GM11168 (cell line): ENCODE data around the gene SRSF11.
"Not testable (repeated sequence)": the region's sequence is repeated elsewhere in the genome, so short reads cannot be mapped to it uniquely, and the experiment has no call there.

Experiments used
- in situ Hi-C: fragments of 300-500 bp; cut with MboI; formaldehyde crosslinking; loops from one replicate; pipeline ENCODE4 v1.12.0; 2022; ENCODE audit warnings: low sequenced_read_pairs; ENCODE audit not compliant: unreplicated experiment

The SRSF11 gene, protein sequence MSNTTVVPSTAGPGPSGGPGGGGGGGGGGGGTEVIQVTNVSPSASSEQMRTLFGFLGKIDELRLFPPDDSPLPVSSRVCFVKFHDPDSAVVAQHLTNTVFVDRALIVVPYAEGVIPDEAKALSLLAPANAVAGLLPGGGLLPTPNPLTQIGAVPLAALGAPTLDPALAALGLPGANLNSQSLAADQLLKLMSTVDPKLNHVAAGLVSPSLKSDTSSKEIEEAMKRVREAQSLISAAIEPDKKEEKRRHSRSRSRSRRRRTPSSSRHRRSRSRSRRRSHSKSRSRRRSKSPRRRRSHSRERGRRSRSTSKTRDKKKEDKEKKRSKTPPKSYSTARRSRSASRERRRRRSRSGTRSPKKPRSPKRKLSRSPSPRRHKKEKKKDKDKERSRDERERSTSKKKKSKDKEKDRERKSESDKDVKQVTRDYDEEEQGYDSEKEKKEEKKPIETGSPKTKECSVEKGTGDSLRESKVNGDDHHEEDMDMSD

DNA sequence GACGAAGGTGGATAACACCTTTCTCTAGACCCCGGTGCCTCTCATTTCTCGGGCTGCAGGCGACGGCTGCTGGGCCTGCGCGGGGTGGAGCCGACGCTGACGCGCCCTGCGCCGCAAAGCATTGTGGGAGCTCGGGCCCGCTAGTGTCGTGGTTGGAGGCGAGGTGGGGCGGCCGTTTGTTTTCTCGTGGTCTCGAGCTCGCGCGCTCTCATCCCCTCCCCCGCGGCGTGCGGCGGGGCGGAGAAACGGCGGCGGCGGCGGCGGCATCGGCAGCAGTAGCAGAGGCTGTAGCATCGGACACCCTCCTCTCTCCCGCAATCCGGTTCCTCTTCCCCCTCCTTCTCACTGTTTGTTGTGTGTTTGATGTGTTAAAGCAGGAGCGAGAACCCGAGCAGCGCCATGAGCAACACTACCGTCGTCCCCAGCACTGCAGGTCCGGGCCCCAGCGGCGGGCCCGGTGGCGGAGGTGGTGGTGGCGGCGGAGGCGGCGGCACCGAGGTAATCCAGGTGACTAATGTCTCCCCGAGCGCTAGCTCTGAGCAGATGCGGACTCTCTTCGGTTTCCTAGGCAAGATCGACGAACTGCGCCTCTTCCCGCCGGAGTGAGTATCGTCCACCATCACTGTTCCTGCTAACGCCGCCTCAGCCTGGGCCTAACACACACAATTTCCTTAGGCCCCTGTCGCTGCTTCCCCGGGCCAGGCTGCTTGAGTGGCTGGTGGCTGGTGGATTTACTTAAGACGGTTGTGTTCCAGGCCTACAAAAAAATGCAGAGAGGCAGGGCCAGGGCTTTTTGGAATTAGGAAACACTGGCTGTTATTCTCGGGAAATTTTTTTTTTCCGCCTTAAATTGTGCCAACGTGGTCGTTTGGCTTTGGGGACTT lies at the start of gene SRSF11:
TSS of gene SRSF11 (plus strand) at position 143 of the 884 bp plus-strand sequence. CDS start at position 400, 257 bp downstream.
- in situ Hi-C loops = no loop called here

DNA sequence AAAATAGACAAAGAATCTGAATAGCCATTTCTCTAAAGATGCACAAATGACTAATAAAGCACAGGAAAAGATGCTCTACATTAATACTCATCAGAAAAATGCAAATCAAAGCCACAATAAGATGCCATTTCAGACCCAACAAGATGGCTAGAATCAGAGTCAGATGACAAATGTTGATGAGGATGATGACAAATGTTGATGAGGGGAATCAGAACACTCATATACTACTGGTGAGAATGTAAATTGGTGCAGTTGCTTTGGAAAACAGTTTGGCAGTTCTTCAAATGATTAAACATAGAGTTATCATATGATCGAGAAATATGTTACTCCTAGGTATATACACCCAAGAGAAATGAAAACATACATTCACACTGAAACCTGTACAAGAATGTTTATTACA lies 49.7 kb upstream of the SRSF11 start:
- in situ Hi-C loops = no loop called here

DNA sequence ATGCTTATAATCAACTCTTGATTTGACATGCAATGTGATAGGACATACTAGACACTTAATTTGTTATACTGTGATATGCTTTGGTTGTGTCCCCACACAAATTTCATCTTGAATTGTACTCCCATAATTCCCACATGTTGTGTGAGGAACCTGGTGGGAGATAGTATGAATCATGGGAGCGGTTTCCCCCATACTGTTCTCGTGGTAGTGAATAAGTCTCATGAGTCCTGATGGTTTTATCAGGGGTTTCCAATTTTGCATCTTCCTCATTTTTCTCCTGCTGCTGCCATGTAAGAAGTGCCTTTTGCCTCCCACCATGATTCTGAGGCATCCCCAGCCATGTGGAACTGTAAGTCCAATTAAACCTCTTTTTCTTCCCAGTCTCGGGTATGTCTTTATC lies 36.0 kb upstream of the SRSF11 start:
- in situ Hi-C loops = not testable (repeated sequence)

DNA sequence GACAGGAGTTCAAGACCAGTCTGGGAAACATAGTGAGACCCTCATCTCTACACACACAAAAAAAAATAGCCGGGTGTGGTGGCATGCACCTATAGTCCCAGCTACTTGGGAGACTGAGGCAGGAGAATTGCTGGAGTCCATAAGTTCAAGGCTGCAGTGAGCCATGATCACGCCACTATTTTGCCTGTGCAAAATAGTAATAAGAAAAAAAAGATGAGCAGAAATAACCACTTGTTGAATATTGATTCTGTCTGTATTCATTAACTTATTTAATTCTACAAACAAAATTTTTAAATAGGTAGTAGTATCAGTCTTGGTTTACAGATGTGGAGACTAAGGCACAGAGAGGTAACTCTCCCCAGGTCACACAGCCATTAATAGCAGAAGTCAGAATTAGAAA lies 32.7 kb upstream of the SRSF11 start:
- in situ Hi-C loops = no loop called here

DNA sequence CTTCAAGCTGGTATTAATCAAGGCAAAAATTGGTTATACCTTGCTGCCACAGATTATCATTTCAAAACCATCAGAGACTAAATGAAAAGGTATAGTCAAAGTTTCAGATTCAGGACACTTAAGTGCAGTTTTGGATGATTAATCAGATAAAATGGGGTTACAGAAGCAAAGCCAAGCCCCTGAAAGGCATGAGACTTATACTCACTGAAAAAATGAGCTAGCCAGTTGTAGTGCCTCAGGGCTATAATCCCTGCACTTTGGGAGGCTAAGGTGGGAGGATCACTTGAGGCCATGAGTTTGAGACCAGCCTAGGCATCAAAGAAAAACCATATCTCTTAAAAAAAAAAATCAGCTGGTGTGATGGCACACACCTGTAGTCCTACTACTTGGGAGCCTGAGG lies 31.0 kb upstream of the SRSF11 start:
- in situ Hi-C loops = no loop called here

DNA sequence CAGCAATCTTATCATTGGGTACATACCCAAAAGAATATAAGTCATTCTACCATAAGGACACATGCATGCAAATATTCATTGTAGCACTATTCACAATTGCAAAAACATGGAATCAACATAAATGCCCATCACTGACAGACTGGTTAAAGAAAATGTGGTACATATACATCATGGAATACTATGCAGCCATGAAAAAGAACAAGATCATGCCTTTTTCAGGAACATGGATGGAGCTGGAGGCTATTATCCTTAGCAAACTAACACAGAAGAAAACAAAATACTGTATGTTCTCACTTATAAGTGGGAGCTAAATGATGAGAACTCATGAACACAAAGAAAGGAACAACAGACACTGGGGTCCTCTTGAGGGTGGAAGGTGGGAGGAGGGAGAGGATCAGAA lies 28.7 kb upstream of the SRSF11 start:
- in situ Hi-C loops = not testable (repeated sequence)

DNA sequence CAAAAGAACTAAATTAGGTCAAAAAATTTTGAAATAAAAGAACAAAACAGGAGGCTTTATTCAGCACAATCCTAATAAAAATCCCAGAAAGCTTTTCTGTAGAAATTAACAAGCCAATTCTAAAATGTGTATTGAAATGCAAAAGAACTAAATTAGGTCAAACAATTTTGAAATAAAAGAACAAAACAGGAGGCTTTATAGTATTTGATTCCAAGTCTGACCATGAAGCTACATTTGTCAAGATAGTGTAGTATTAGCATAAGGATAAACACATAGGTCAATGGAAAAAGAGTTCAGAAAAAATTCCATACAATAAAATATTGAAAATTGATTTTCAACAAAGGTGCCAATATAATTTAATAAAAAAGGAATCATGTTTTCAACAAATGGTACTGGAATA lies 26.6 kb upstream of the SRSF11 start:
- in situ Hi-C loops = no loop called here

DNA sequence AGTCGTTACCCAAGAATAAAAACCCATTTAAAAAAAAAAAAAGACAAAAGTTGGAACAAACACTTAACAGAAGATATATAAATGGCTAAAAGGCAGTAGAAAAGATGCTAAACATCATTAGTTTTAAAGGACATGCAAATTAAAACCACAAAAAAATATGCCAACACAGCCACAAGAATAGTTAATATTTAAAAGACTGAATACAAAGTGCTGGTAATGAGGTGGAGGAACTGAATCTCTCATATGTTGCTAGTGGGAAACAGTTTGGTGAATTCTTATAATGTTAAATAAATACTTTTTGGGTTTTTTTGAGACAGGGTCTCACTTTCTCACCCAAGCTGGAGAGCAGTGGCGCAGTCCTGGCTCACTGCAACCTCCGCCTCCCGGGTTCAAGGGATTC lies 25.8 kb upstream of the SRSF11 start:
- in situ Hi-C loops = no loop called here

DNA sequence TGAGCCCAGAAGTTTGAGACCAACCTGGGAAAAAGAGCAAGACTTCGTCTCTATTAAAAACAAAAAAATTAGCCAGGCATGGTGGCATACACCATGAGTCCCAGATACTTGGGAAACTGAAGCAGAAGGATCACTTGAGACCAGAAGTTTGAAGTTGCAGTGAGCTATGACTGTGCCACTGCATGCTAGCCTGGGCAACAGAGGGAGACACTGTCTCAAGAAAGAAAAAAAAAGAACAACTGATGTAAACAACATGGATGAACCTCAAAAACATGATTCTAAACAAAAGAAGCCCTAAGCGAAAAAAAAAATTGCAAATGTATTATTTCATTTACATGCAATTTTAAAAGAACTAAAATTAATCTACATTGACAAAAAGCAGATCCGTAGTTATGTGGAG lies 24.8 kb upstream of the SRSF11 start:
- in situ Hi-C loops = no loop called here

DNA sequence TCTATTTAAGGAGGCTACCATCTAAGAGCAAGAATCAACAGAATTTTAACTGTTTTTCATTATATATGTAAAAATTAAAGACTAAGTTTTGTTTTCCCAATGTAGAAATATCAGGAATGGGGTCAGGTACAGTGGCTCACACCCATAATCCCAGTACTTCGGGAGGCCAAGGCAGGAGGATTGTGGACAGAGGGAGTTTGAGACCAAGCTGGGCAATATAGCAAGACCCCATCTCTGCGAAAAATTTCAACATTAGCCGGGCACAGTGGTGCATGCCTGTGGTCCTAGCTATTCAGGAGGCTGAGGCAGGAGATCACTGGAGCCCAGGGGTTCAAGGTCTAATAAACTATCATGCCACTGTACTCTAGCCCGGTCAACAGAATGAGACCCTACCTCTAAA lies 21.1 kb upstream of the SRSF11 start:
- in situ Hi-C loops = no loop called here

DNA sequence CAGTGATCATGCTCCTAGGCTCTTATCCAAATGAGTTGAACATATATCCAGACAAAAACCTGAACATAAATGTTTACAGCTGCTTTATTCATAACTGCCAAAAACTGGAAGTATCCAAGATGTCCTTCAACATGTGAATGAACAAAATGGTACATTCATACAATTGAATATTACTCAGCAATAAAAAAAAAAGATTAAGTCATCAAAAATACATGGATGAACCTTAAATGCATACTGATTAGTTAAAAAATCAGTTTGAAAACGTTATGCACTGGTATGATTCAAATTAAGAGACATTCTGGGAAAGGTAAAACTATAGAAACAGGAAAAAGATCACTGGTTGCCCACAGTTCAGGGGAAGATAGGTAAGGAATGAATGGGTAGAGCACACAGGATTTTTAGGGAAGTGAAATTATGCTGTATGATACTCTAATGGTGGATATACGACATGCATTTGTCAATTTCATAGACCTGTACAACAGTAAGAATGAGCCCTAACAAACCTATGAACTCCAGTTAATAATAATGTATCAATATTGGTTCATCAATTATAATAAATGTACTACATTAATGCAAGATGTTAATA lies 18.9 kb upstream of the SRSF11 start:
- in situ Hi-C loops = no loop called here

DNA sequence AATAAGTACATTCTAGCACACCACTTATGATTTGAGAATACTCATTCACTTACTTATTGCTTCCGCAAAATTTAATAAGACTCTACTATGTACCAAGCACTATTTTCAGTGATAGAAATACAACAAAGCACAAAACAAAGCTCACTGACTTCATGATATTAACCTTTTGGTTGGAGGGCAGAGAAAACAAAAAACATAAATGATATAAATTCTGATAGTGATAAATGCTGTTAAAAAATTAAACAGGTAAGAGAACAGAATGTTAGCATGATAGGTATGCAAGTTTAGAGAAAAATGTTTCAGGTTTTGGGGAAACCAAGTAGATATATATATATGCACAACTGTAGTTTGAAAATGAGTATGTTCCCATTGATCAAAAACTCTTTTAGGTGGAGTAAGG lies 17.0 kb upstream of the SRSF11 start:
- in situ Hi-C loops = no loop called here

DNA sequence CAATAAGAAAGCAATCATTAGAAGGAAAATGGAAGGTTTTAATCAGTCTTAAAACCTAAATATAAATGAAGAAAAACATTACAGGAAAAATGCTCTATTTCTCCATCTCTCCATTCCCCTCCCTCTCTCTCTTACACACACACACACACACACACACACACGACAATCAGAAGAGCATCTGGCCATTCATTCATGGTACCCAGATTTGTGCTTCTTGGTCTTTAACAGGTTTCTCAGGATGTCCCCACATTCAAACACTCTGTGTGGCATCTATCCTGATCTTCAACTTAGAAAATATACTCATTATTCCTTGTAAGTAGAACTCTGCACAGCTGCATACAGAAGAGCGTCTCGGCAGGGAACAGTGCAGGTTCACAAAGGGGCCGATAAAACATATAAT lies 16.6 kb upstream of the SRSF11 start:
- in situ Hi-C loops = no loop called here

DNA sequence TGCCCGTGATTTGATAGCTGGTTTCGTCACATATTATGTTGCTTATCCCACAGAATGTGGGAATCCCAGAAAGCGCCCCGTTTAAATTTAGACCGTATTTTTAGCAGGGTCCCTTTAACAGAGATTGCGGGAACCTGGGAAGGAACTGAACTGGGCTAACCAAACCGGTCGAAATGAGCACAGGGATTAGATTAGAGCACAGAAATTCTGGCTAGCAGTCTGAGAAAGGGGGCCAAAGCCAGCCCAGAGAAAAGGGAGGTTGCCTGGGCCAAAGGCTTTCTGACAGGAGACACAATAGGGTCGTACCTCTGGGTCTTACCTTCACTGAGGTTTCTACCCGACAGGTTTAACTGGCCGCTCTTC lies 16.1 kb upstream of the SRSF11 start:
- in situ Hi-C loops = no loop called here

DNA sequence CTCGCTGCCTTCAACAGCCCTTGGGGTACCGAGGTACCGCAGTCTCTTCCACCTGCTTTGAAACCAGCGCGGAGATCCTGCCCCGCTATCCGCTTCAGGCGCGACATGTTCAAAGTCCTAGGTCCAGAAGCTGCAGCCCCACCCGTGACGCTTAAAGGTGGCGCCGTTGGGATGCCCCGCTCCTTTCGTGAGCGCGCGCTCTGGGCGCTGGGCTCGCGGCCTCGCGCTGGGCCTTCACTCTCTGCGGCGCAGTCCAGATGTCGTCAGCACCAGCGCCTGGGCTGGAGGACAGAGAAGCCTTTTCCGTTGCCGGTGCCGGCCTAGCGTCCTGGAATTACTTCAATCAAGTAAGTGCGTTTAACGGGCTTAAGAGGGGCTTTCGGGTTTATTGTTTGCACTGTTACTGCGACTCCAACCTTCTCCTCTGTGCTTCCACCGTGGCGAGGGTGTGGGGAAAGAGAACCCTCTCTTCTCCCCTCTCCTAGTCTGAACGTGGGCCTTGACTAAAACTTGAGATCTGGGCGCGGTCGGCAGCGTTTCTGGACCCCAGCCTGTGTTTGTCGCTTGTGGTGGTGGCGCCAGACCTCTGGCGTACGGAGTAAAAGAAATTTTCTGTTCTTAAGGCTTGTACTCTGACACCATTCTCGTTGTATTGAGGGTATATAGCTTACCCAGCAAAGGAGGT lies 15.6 kb upstream of the SRSF11 start, which contains the start of gene LRRC40:
TSS of gene LRRC40 (minus strand) at position 146 of the 685 bp plus-strand sequence. CDS start at position 107, 39 bp downstream.
- in situ Hi-C loops = no loop called here

DNA sequence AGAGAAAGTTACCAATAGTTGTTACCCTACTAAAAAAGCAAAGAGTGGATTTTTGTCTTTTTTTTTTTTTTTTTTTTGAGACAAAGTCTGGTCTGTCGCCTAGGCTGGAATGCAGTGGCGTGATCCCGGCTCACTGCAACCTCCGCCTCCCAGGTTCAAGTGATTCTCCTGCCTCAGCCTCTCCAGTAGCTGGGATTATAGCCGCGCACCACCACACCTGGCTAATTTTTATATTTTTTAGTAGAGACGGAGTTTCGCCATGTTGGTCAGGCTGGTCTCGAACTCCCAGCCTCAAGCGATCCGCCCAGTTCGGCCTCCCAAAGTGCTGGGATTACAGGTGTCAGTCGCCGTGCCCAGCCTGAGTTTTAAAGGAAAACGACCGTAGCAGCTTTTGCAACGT lies 14.3 kb upstream of the SRSF11 start:
- in situ Hi-C loops = not testable (repeated sequence)

DNA sequence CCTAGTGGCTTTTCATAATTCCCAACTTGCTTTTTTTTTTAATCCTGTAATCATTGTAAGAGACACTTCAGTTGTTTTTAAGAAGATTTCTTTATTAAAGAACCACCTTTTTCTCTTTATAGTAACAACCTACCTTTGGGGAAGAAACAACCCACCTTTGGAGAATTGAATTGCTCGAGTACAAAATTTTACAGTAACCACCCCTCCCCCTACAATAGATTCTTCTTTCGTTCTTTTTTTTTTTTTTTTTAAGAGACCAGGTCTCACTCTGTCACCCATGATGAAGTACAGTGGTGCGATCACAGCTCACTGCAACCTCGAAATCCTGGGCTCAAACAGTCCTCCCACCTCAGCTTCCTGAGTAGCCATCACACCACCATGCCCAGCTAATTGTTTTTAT lies 13.7 kb upstream of the SRSF11 start:
- in situ Hi-C loops = no loop called here

DNA sequence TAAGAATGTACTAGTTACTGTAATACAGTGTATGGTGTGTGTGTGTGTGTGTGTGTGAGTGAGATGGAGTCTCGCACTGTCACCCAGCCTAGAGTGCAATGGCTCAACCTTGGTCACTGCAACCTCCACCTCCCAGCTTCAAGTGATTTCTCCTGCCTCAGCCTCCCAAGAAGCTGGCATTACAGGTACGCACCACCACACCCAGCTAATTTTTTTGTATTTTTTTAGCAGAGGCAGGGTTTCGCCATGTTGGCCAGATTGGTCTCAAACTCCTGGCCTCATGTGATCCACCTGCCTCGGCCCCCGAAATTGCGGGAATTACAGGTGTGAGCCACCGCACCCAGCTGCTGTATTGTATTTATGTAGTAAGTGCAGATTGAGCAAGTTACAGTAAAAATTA lies 12.9 kb upstream of the SRSF11 start:
- in situ Hi-C loops = no loop called here

DNA sequence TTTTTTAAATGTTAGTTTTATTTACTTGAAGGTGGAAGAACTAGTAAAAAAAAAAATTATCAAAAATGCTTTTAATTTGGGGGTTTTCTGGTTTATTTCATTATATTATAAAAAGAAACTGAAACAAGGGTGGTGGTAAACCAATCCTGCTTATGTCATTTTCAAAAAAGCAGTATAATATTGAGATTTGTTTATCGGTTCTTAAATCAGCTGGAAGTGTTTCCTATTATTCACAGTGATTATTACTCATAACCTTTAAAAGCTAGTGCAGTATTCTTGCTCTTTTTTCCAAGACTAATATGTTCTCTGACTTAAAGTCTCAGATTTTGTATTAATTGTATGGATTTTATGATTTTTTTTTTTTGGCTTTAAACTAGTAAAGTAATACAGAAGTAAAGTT lies 10.4 kb upstream of the SRSF11 start:
- in situ Hi-C loops = no loop called here

DNA sequence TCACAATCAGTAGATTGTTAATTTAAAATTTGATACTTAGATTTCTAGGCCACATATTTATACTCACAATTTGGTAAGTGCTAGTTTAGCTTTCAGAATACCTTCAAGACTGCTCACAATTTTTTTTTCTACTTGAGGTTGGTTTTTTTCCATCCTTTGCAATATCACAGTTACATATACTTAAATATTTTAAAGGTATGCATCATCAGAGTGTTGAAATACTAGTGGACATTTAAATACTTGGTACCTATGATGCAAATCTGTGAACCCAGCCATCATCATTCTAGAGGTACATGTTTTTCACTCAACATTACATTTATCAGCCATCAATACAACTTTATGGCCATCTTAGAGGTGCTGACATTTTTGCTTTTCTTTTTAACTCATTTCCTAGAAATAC lies 9.6 kb upstream of the SRSF11 start:
- in situ Hi-C loops = no loop called here
